Liver (tissue), 9 donors: Measurements from ENCODE around the gene AAGAB. TPM values are rescaled to one million over a fixed set of nuclear protein-coding genes. Genes with fewer than 3 reads are reported as not detected.
A peak's percentile ranks its signal among the peaks of the same experiment; 100 is the strongest.

Experiments used
- DNase-seq: peaks from one replicate; pipeline ENCODE4 v3.0.0-alpha.2; 2017; ENCODE audit warnings: low spot score
- H3K27ac ChIP-seq, 2 donors: one replicate each; pipeline ENCODE4 v1.7.0; 2013; ENCODE audit warnings: inconsistent platforms in 2 of 2, low read length in 2 of 2, control low read depth in 1 of 2, low read depth in 1 of 2, mild to moderate bottlenecking in 1 of 2
- H3K27me3 ChIP-seq, 4 donors: one replicate each; pipeline versions ENCODE4 v1.6.1 to v1.7.0; 2013; ENCODE audit warnings: low read length in 3 of 4, inconsistent platforms in 1 of 4, mild to moderate bottlenecking in 1 of 4, moderate library complexity in 1 of 4; ENCODE audit not compliant: control insufficient read depth in 4 of 4, insufficient read depth in 4 of 4
- H3K36me3 ChIP-seq, 4 donors: one replicate each; pipeline versions ENCODE4 v1.6.1 to v1.7.0; 2013; ENCODE audit warnings: low read length in 3 of 4, mild to moderate bottlenecking in 3 of 4, low read depth in 1 of 4, moderate library complexity in 1 of 4; ENCODE audit not compliant: control insufficient read depth in 4 of 4, insufficient read depth in 3 of 4
- H3K4me1 ChIP-seq, 4 donors: one replicate each; pipeline versions ENCODE4 v1.6.1 to v1.7.0; 2013; ENCODE audit warnings: low read length in 3 of 4, mild to moderate bottlenecking in 3 of 4, moderate library complexity in 1 of 4; ENCODE audit not compliant: control insufficient read depth in 4 of 4, insufficient read depth in 4 of 4
- H3K4me3 ChIP-seq, 3 donors: one replicate each; pipeline versions ENCODE4 v1.6.1 to v1.7.0; 2013; ENCODE audit warnings: low read length in 3 of 3, control low read depth in 1 of 3, low read depth in 1 of 3, mild to moderate bottlenecking in 1 of 3
- H3K9ac ChIP-seq, 2 donors: one replicate each; pipeline ENCODE4 v1.7.0; 2013; ENCODE audit warnings: low read length in 2 of 2, mild to moderate bottlenecking in 2 of 2, moderate library complexity in 2 of 2, control low read depth in 1 of 2, low read depth in 1 of 2
- H3K9me3 ChIP-seq, 4 donors: one replicate each; pipeline versions ENCODE4 v1.6.1 to v1.7.0; 2013; ENCODE audit warnings: low read length in 3 of 4; ENCODE audit not compliant: control insufficient read depth in 4 of 4
- FOXA1 ChIP-seq: IDR thresholded peaks from 2 replicates; pipeline ENCODE4 v1.6.1; 2016; ENCODE audit warnings: antibody characterized with exemption
- FOXA2 ChIP-seq: IDR thresholded peaks from 2 replicates; pipeline ENCODE4 v1.6.1; 2016; ENCODE audit warnings: antibody characterized with exemption
- GABPA ChIP-seq, 2 donors: IDR thresholded peaks in 1 of 2; conservative IDR thresholded peaks in 1 of 2; 2 replicates each; pipeline ENCODE4 v1.6.1; 2016; ENCODE audit warnings: antibody characterized with exemption in 2 of 2, mild to moderate bottlenecking in 1 of 2, moderate library complexity in 1 of 2
- JUND ChIP-seq, 2 donors: IDR thresholded peaks; 2 replicates each; pipeline ENCODE4 v1.6.1; 2016; ENCODE audit warnings: antibody characterized with exemption in 2 of 2
- NR2F2 ChIP-seq: IDR thresholded peaks from 2 replicates; pipeline ENCODE4 v1.6.1; 2016; ENCODE audit warnings: antibody characterized with exemption
- RAD21 ChIP-seq, 2 donors: IDR thresholded peaks; 2 replicates each; pipeline ENCODE4 v1.6.1; 2016; ENCODE audit warnings: antibody characterized with exemption in 2 of 2, mild to moderate bottlenecking in 2 of 2
- RXRA ChIP-seq, 2 donors: IDR thresholded peaks; 2 replicates each; pipeline ENCODE4 v1.6.1; 2017 to 2018; ENCODE audit warnings: antibody characterized with exemption in 2 of 2, mild to moderate bottlenecking in 1 of 2
- SP1 ChIP-seq: IDR thresholded peaks from 2 replicates; pipeline ENCODE4 v1.6.1; 2018; ENCODE audit warnings: antibody characterized with exemption, mild to moderate bottlenecking
- TAF1 ChIP-seq: conservative IDR thresholded peaks from 2 replicates; pipeline ENCODE4 v1.6.1; 2016; ENCODE audit warnings: antibody characterized with exemption, mild to moderate bottlenecking
- WGBS: extraction: QIAGEN DNeasy Blood & Tissue Kit; methylation state at CpG from one replicate; pipeline ENCODE4 v1.1.7; 2013; 5-methylcytosine and 5-hydroxymethylcytosine counted together
- polyA plus RNA-seq, 2 donors: library from polyadenylated mRNA; stranded (reverse) in 1 of 2; unstranded in 1 of 2; fragments of 200-250 nt in 1 of 2; fragments of >200 nt in 1 of 2; fragmentation: Nextera tagmentation in 1 of 2; extraction: Ambion mirVana in 1 of 2; gene quantifications; one replicate each; pipeline versions ENCODE4 v1.2.1 to v1.2.3, GENCODE V29; 2013 to 2015
- total RNA-seq, 2 donors: library from RNA; depleted of rRNA; stranded (reverse); fragments of >200 nt; gene quantifications; one replicate each; pipeline ENCODE4 v1.2.3, GENCODE V29; 2014
- TF ChIP-seq, protein P1 (sequence below): IDR thresholded peaks from 2 replicates; pipeline ENCODE4 v1.6.1; 2016; ENCODE audit warnings: antibody characterized with exemption
- TF ChIP-seq, protein P2 (sequence below): fragments of 150-350 bp; IDR thresholded peaks from 2 replicates; pipeline ENCODE4 v1.5.1; 2017; ENCODE audit warnings: improper control_type of control experiment, low read depth, low read length; ENCODE audit not compliant: missing input control
- TF ChIP-seq, protein P3 (sequence below): IDR thresholded peaks from 2 replicates; pipeline ENCODE4 v1.6.1; 2016; ENCODE audit warnings: antibody characterized with exemption
- TF ChIP-seq, protein P4 (sequence below): IDR thresholded peaks from 2 replicates; pipeline ENCODE4 v1.6.1; 2016; ENCODE audit warnings: antibody characterized with exemption, mild to moderate bottlenecking
- donor health status: healthy.
- donor health status: healthy.
- donor health status: healthy.
- donor health status: healthy.
- donor health status: healthy.

Gene AAGAB
- total and polyA plus RNA-seq, 4 donors: 3.6 to 22.3 (median 13.0) TPM

DNA sequence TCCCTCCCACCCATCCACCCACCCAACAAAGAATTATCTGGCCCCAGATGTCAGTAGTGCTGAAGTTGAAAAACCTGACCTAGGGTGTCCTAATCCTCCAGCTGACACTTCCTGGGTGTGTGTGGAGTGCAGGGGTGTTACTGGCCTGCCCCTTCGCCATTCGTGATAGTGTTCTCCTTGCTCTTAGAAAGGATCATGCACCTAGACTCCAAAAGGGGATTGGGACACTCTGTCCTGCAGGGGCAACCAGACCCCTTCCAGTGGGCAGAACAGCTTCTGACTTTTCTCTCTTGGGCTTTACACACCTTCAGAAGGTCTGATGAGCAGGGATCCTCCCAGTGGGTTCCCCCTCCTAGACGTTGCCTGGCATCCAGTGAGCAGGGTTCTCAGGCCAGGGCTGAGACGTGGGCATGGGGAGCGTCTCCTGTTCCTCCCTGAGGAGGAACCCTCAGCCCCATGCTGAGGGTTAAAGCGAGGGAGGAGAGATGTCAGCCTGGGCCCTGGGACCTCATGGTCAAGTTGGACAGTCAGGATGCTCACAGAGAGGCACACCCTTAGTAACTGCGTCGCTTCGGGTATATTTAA, 75.0 kb downstream of the AAGAB start:
- Histone ChIP-seq H3K36me3 (peaks cover 2 to 24% (median 6%) of the 10 kb centered on the region in 4 donors), H3K27ac (no peak overlapping the region), H3K4me1 (peaks cover 0 to 5% (median under 1%) of the 10 kb centered on the region in 4 donors), H3K4me3 (no peak overlapping the region), H3K9me3 (no peaks in the 10 kb centered on the region), H3K9ac (no peak overlapping the region), H3K27me3 (no peaks in the 10 kb centered on the region)
- no peak for TF ChIP-seq FOXA2
- WGBS: 97% methylated on average over 9 of the region's 9 CpGs
- DNase-seq: no peak

DNA sequence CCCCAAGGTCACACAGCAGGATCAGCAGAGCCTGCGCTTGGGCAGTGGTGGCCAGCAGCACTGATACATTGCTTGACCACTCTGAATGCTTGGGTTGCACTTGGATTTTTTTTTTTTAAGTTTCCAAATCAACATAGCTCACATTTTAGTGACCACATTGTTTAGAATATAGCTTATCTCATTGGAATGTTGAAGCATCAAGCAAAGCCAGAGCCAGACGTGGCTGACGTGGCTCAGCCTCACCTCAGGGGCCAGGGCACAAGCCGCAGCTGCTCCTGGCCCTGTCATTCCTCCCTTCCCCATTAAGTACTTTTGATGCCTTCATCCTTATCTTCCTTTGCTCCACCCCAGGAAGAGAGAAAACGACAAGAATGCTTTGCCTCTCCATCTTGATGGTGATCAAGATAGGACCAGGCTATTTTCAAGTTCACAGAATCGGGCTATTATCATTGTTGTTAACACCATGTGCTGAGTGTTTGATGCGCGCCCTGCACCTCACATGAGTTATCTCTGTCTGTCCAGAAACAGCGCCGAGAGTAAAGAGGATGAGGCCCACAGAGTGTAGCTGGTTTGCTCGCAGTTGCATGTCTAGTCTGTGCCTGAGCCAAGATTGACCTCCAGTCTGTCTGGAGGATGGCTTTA, 75.8 kb downstream of the AAGAB start:
- peak overlapping the region in 1 of 2 donors; percentile 16 for H3K27ac ChIP-seq
- no peak overlapping the region for H3K9ac ChIP-seq
- 87% methylated on average over 11 of the region's 11 CpGs for WGBS
- no peak for DNase-seq
- H3K4me3 ChIP-seq: no peak overlapping the region
- H3K36me3 ChIP-seq: peaks cover 2 to 27% (median 9%) of the 10 kb centered on the region in 4 donors
- no peak for TF ChIP-seq FOXA1
- TF ChIP-seq, protein P1, sequence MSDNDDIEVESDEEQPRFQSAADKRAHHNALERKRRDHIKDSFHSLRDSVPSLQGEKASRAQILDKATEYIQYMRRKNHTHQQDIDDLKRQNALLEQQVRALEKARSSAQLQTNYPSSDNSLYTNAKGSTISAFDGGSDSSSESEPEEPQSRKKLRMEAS: no peak
- peak; percentile 31 to 32 for TF ChIP-seq RXRA (IDR thresholded peaks at IDR 0.05)
- TF ChIP-seq RAD21 (IDR thresholded peaks at IDR 0.05): no peak
- no peak for TF ChIP-seq JUND (IDR thresholded peaks at IDR 0.05)
- TF ChIP-seq, protein P2, sequence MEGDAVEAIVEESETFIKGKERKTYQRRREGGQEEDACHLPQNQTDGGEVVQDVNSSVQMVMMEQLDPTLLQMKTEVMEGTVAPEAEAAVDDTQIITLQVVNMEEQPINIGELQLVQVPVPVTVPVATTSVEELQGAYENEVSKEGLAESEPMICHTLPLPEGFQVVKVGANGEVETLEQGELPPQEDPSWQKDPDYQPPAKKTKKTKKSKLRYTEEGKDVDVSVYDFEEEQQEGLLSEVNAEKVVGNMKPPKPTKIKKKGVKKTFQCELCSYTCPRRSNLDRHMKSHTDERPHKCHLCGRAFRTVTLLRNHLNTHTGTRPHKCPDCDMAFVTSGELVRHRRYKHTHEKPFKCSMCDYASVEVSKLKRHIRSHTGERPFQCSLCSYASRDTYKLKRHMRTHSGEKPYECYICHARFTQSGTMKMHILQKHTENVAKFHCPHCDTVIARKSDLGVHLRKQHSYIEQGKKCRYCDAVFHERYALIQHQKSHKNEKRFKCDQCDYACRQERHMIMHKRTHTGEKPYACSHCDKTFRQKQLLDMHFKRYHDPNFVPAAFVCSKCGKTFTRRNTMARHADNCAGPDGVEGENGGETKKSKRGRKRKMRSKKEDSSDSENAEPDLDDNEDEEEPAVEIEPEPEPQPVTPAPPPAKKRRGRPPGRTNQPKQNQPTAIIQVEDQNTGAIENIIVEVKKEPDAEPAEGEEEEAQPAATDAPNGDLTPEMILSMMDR: no peak
- TF ChIP-seq TAF1: no peak
- H3K4me1 ChIP-seq: peaks cover 0 to 5% (median under 1%) of the 10 kb centered on the region in 4 donors
- no peaks in the 10 kb centered on the region for H3K27me3 ChIP-seq
- H3K9me3 ChIP-seq: no peaks in the 10 kb centered on the region

DNA sequence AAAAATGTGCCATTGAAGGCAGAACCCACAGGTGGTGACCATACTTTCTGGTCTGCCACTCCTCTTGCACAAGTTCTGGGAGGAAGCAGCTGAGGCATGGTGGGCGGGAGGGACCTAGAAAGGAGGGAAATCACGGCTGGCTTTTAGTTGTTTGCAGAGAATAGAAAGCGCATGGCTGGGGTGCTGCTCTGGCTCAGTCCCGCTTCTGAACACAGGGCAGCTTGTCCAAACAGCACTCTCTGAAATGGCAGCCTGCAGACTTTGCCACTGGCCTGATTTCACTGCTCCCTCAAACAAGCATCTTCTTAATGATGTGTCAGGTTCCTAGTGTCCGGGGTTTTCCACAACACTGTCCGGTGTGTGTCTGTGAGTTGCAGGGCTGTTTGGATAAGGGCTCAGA, 76.7 kb downstream of the AAGAB start:
- Histone ChIP-seq H3K4me3 (no peak overlapping the region), H3K36me3 (peaks cover 2 to 27% (median 10%) of the 10 kb centered on the region in 4 donors), H3K4me1 (peaks cover 0 to 5% (median under 1%) of the 10 kb centered on the region in 4 donors), H3K27ac (no peak overlapping the region), H3K9ac (no peak overlapping the region), H3K9me3 (no peaks in the 10 kb centered on the region), H3K27me3 (no peaks in the 10 kb centered on the region)
- WGBS: 88% methylated on average over 6 of the region's 6 CpGs
- no peak for DNase-seq
- TF ChIP-seq, protein P3, sequence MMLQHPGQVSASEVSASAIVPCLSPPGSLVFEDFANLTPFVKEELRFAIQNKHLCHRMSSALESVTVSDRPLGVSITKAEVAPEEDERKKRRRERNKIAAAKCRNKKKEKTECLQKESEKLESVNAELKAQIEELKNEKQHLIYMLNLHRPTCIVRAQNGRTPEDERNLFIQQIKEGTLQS: no peak
- TF ChIP-seq FOXA2: no peak
- TF ChIP-seq, protein P4, sequence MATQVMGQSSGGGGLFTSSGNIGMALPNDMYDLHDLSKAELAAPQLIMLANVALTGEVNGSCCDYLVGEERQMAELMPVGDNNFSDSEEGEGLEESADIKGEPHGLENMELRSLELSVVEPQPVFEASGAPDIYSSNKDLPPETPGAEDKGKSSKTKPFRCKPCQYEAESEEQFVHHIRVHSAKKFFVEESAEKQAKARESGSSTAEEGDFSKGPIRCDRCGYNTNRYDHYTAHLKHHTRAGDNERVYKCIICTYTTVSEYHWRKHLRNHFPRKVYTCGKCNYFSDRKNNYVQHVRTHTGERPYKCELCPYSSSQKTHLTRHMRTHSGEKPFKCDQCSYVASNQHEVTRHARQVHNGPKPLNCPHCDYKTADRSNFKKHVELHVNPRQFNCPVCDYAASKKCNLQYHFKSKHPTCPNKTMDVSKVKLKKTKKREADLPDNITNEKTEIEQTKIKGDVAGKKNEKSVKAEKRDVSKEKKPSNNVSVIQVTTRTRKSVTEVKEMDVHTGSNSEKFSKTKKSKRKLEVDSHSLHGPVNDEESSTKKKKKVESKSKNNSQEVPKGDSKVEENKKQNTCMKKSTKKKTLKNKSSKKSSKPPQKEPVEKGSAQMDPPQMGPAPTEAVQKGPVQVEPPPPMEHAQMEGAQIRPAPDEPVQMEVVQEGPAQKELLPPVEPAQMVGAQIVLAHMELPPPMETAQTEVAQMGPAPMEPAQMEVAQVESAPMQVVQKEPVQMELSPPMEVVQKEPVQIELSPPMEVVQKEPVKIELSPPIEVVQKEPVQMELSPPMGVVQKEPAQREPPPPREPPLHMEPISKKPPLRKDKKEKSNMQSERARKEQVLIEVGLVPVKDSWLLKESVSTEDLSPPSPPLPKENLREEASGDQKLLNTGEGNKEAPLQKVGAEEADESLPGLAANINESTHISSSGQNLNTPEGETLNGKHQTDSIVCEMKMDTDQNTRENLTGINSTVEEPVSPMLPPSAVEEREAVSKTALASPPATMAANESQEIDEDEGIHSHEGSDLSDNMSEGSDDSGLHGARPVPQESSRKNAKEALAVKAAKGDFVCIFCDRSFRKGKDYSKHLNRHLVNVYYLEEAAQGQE: no peak
- no peak for TF ChIP-seq RAD21 (IDR thresholded peaks at IDR 0.05)
- no peak for TF ChIP-seq TAF1
- no peak for TF ChIP-seq NR2F2
- TF ChIP-seq JUND (IDR thresholded peaks at IDR 0.05): no peak
- TF ChIP-seq, protein P2: no peak
- no peak for TF ChIP-seq GABPA (IDR thresholded peaks at IDR 0.05 in 1 of 2, conservative IDR thresholded peaks at IDR 0.05 in 1 of 2)
- TF ChIP-seq SP1: no peak
